H9 (cell line): ENCODE measurements around the gene SMAP1. TPM values are rescaled to one million over a fixed set of nuclear protein-coding genes. Genes with fewer than 3 reads are reported as not detected.

Experiments used
- DNase-seq: peaks from one replicate; pipeline ENCODE4 v3.0.0-alpha.2; 2017
- H2AFZ ChIP-seq: one replicate; pipeline ENCODE4 v1.6.1; 2013; ENCODE audit warnings: mild to moderate bottlenecking, low read length, control low read depth, moderate library complexity
- H2AK5ac ChIP-seq: 2 replicates; pipeline ENCODE4 v1.6.1; 2013; ENCODE audit warnings: low read length, control low read depth, mixed read lengths; ENCODE audit not compliant: insufficient read length
- H2BK120ac ChIP-seq: one replicate; pipeline ENCODE4 v1.6.1; 2013; ENCODE audit warnings: low read depth, mild to moderate bottlenecking, low read length, control low read depth, inconsistent platforms; ENCODE audit not compliant: poor library complexity, severe bottlenecking
- H2BK12ac ChIP-seq: 2 replicates; pipeline ENCODE4 v1.6.1; 2013; ENCODE audit warnings: low read length, control low read depth, mixed read lengths, low read depth; ENCODE audit not compliant: insufficient read length
- H2BK15ac ChIP-seq: 2 replicates; pipeline ENCODE4 v1.6.1; 2013; ENCODE audit warnings: low read depth, low read length, control low read depth
- H2BK20ac ChIP-seq: one replicate; pipeline ENCODE4 v1.6.1; 2013; ENCODE audit warnings: low read depth, mild to moderate bottlenecking, low read length, control low read depth, inconsistent platforms; ENCODE audit not compliant: poor library complexity, severe bottlenecking
- H2BK5ac ChIP-seq: 2 replicates; pipeline ENCODE4 v1.6.1; 2013; ENCODE audit warnings: low read length, control low read depth, mixed read lengths; ENCODE audit not compliant: insufficient read length
- H3K14ac ChIP-seq: 2 replicates; pipeline ENCODE4 v1.6.1; 2013; ENCODE audit warnings: low read length, control low read depth; ENCODE audit not compliant: insufficient read depth
- H3K18ac ChIP-seq: 2 replicates; pipeline ENCODE4 v1.6.1; 2013; ENCODE audit warnings: low read depth, mild to moderate bottlenecking, mixed read lengths, low read length, control low read depth; ENCODE audit not compliant: insufficient read length
- H3K23ac ChIP-seq: 2 replicates; pipeline ENCODE4 v1.6.1; 2013; ENCODE audit warnings: low read length, control low read depth, mixed read lengths, low read depth; ENCODE audit not compliant: insufficient read length
- H3K23me2 ChIP-seq: 2 replicates; pipeline ENCODE4 v1.6.1; 2013; ENCODE audit warnings: low read depth, mild to moderate bottlenecking, mixed read lengths, low read length, control low read depth; ENCODE audit not compliant: insufficient read length, poor library complexity, severe bottlenecking
- H3K27ac ChIP-seq: 2 replicates; pipeline ENCODE4 v1.5.1; 2013; ENCODE audit warnings: low read length, control low read depth, mixed read lengths, low read depth; ENCODE audit not compliant: insufficient read length
- H3K27me3 ChIP-seq: 2 replicates; pipeline ENCODE4 v1.6.1; 2013; ENCODE audit warnings: low read length, control low read depth, inconsistent platforms; ENCODE audit not compliant: insufficient read depth
- H3K4ac ChIP-seq: 2 replicates; pipeline ENCODE4 v1.6.1; 2013; ENCODE audit warnings: low read depth, mild to moderate bottlenecking, control low read depth, inconsistent platforms, low read length, moderate library complexity
- H3K4me1 ChIP-seq: 2 replicates; pipeline ENCODE4 v1.6.1; 2013; ENCODE audit warnings: low read length, control low read depth, inconsistent platforms; ENCODE audit not compliant: insufficient read depth
- H3K4me2 ChIP-seq: 2 replicates; pipeline ENCODE4 v1.6.1; 2013; ENCODE audit warnings: low read length, control low read depth, mixed read lengths; ENCODE audit not compliant: insufficient read length, insufficient read depth
- H3K56ac ChIP-seq: 2 replicates; pipeline ENCODE4 v1.6.1; 2013; ENCODE audit warnings: low read depth, mild to moderate bottlenecking, mixed read lengths, low read length, control low read depth; ENCODE audit not compliant: insufficient read length
- H3K79me1 ChIP-seq: 2 replicates; pipeline ENCODE4 v1.6.1; 2013; ENCODE audit warnings: low read depth, mild to moderate bottlenecking, moderate library complexity, low read length, control low read depth, inconsistent platforms; ENCODE audit not compliant: insufficient read depth, poor library complexity, severe bottlenecking
- H3K79me2 ChIP-seq: 2 replicates; pipeline ENCODE4 v1.6.1; 2013; ENCODE audit warnings: low read length, control low read depth, inconsistent platforms; ENCODE audit not compliant: insufficient read depth
- H3K9ac ChIP-seq: 2 replicates; pipeline ENCODE4 v1.6.1; 2013; ENCODE audit warnings: low read length, control low read depth, mixed read lengths; ENCODE audit not compliant: insufficient read length; ENCODE audit errors: extremely low read depth
- H3K9me3 ChIP-seq: one replicate; pipeline ENCODE4 v1.6.1; 2013; ENCODE audit warnings: low read depth, low read length, inconsistent platforms; ENCODE audit not compliant: control insufficient read depth
- H3T11ph ChIP-seq: one replicate; pipeline ENCODE4 v1.6.1; 2013; ENCODE audit warnings: mild to moderate bottlenecking, low read length, control low read depth, inconsistent platforms
- H4K20me1 ChIP-seq: one replicate; pipeline ENCODE4 v1.6.1; 2013; ENCODE audit not compliant: control insufficient read depth, insufficient read length, insufficient read depth
- H4K5ac ChIP-seq: 2 replicates; pipeline ENCODE4 v1.6.1; 2013; ENCODE audit warnings: low read depth, mild to moderate bottlenecking, mixed read lengths, low read length, control low read depth; ENCODE audit not compliant: insufficient read length
- H4K8ac ChIP-seq: replicated peaks from 2 replicates; pipeline ENCODE4 v1.6.1; 2013; ENCODE audit warnings: low read length, control low read depth, mixed read lengths, low read depth; ENCODE audit not compliant: insufficient read length
- H4K91ac ChIP-seq: 2 replicates; pipeline ENCODE4 v1.6.1; 2013; ENCODE audit warnings: low read depth, mild to moderate bottlenecking, moderate library complexity, mixed read lengths, low read length, control low read depth; ENCODE audit not compliant: insufficient read length
- H3K27ac Mint-ChIP-seq, 3 experiments: 2 replicates in 2 of 3; 3 replicates in 1 of 3; pipeline ENCODE4 v1.8.0; 2020 to 2021; ENCODE audit warnings: mixed read lengths in 3 of 3, mild to moderate bottlenecking in 1 of 3, moderate library complexity in 1 of 3
- H3K27me3 Mint-ChIP-seq: 2 replicates; pipeline ENCODE4 v1.8.0; 2021; ENCODE audit warnings: low read depth, mild to moderate bottlenecking, moderate library complexity, mixed read lengths
- H3K36me3 Mint-ChIP-seq, 3 experiments: 2 replicates in 2 of 3; 3 replicates in 1 of 3; pipeline ENCODE4 v1.8.0; 2020 to 2021; ENCODE audit warnings: low read depth in 3 of 3, mixed read lengths in 3 of 3; ENCODE audit not compliant: insufficient read depth in 1 of 3
- H3K4me1 Mint-ChIP-seq, 2 experiments: 2 replicates each; pipeline ENCODE4 v1.8.0; 2020; ENCODE audit warnings: mixed read lengths in 2 of 2
- H3K4me3 Mint-ChIP-seq, 2 experiments: 2 replicates in 1 of 2; 3 replicates in 1 of 2; pipeline ENCODE4 v1.8.0; 2020 to 2021; ENCODE audit warnings: mild to moderate bottlenecking in 2 of 2, mixed read lengths in 2 of 2, moderate library complexity in 1 of 2
- H3K9me3 Mint-ChIP-seq, 2 experiments: 2 replicates in 1 of 2; 3 replicates in 1 of 2; pipeline ENCODE4 v1.8.0; 2020; ENCODE audit warnings: mild to moderate bottlenecking in 2 of 2, mixed read lengths in 2 of 2, moderate library complexity in 1 of 2
- CTCF ChIP-seq: fragments of 200-600 bp; sonication (generic); conservative IDR thresholded peaks from 3 replicates; pipeline ENCODE4 v1.8.0; 2021; ENCODE audit warnings: antibody characterized with exemption, mild to moderate bottlenecking
- WGBS: extraction: QIAGEN DNeasy Blood & Tissue Kit; methylation state at CpG from one replicate; pipeline ENCODE4 v1.1.7; 2013; ENCODE audit warnings: missing lambda C conversion rate, low lambda C conversion rate, mixed read lengths; ENCODE audit not compliant: insufficient read length; ENCODE audit errors: extremely low coverage; 5-methylcytosine and 5-hydroxymethylcytosine counted together
- total RNA-seq: library from RNA; stranded (reverse); gene quantifications from 2 replicates; pipeline ENCODE4 v1.2.1, GENCODE V29; 2021

SMAP1 gene
- total RNA-seq, 1 experiment from 2014 or later: 29.3 TPM

- no peak overlapping the region for H3K14ac ChIP-seq
- H3K27me3 ChIP-seq: no peaks in the 10 kb centered on the region
- Mint-ChIP-seq H3K36me3 (peaks cover 0 to 6% (median 0%) of the 10 kb centered on the region in 3 experiments; a peak in 1 of 7 replicates), H3K4me1 (peaks cover 10 to 14% of the 10 kb centered on the region in 2 experiments), H3K27ac (peak overlapping the region in 2 of 3 experiments; percentile 52 to 71; a peak in 3 of 7 replicates), H3K9me3 (no peaks in the 10 kb centered on the region), H3K4me3 (no peak overlapping the region), H3K27me3 (no peaks in the 10 kb centered on the region)
- no peak overlapping the region for H2BK12ac ChIP-seq
- no peak overlapping the region for H4K5ac ChIP-seq
- H3K27ac ChIP-seq: no peak overlapping the region
- H3T11ph ChIP-seq: no peak overlapping the region
- H3K4ac ChIP-seq: no peak overlapping the region
- H3K79me1 ChIP-seq: no peaks in the 10 kb centered on the region
- H4K8ac ChIP-seq: no peak overlapping the region
- no peaks in the 10 kb centered on the region for H3K23me2 ChIP-seq
- no peak overlapping the region for H2AFZ ChIP-seq
- no peaks in the 10 kb centered on the region for H4K20me1 ChIP-seq
- no peak overlapping the region for H2AK5ac ChIP-seq
- no peak overlapping the region for H4K91ac ChIP-seq
- no peak overlapping the region for H3K4me2 ChIP-seq
- no peak overlapping the region for H2BK20ac ChIP-seq
- no peak overlapping the region for H3K56ac ChIP-seq
- H3K23ac ChIP-seq: no peak overlapping the region
- DNase-seq: no peak
- no CpG with 5 or more reads among the region's 3 CpGs for WGBS
- H3K9me3 ChIP-seq: no peaks in the 10 kb centered on the region
- H3K9ac ChIP-seq: no peak overlapping the region
- TF ChIP-seq CTCF: no peak
- peaks cover 6% of the 10 kb centered on the region for H3K4me1 ChIP-seq
- H2BK120ac ChIP-seq: no peak overlapping the region
- H3K79me2 ChIP-seq: no peaks in the 10 kb centered on the region
- no peak overlapping the region for H3K18ac ChIP-seq
- no peak overlapping the region for H2BK5ac ChIP-seq
- no peak overlapping the region for H2BK15ac ChIP-seq
Measured at GRCh38 chr6:70863343-70863742, 195.7 kb downstream of the SMAP1 start.
